HG03139 (cell line): ENCODE results near the gene KIAA0825.
"Not testable (repeated sequence)": the region's sequence is repeated elsewhere in the genome, so short reads cannot be mapped to it uniquely, and the experiment has no call there.

Experiments used
- ATAC-seq: cut with Tn5 transposase; IDR thresholded peaks from one replicate; pipeline ENCODE4 v1.9.1; 2021; ENCODE audit not compliant: unreplicated experiment

KIAA0825 gene

DNA sequence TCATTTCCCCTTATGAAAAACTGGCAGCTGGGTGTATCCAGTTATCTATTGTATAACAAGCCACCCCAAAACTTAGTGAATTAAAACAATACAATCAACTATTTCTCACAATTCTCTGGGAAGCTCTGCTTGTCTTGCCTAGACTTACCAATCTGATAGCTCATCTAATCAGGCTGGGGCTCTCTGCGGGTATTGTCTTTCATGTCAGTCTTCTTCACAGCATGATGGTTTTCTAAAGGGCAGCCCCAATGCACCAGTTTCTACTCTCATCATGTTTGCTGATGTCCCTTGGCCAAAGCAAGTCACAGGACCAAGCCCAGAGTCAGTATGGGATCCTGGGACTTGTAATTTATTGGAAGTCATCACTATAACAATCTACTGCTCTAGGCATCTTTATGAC is 433.5 kb downstream of the KIAA0825 start:
- no peak for ATAC-seq

DNA sequence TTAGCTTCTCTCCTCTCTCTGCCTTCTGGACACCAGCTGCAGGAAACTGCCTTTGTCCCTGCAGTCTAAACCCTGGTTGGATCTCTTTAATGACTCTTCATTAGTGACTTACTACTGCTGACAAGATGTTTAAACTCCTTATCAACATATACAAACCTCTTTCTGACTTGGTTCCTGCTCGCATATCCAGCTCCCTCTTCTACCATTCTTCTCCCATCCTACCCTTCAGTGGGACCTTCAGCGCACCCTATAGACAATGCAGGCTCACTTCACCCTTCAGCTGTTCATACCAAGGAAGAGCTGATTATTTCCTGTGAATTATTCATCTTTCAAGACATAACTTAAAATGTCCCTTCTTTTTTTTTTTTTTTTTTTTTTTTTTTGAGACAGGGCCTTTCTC is 436.5 kb downstream of the KIAA0825 start:
- no peak for ATAC-seq

DNA sequence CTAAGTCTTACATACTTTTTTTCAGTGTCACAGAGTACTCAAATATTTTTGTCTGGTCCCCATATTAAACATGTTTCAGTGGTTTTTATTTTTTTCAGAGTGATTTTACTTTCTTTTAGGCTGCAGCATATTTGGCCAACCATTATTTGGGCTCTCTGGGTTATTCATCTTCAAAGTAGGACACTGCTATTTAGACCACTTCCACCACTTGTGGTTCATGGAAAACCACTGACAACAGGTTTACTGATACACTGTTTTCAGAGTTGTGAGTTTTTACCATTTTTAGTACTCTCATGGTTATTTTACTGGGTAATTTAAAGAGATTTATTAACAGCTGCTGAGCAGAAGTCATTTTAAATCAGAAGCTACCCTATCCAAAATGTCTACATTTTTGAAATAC is 437.6 kb downstream of the KIAA0825 start:
- ATAC-seq = no peak

DNA sequence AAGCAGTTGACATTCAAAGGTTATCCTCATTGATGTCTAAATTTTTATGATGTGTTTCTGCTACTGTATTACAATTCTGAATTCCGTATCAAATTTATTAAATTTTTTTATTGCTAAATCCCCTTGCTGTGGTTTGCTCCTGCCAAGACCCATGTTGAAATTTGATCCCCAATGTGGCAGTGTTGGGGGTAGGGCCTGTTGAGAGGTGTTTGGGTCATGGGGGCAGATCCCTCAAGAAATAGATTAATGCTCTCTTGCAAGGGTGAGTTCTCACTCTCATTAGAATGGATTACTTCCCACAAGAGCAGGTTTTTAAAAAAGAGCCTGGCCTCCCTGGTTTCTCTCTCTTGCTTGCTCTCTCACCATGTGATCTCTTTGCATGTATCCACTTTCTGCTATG is 442.5 kb downstream of the KIAA0825 start:
- ATAC-seq = no peak

DNA sequence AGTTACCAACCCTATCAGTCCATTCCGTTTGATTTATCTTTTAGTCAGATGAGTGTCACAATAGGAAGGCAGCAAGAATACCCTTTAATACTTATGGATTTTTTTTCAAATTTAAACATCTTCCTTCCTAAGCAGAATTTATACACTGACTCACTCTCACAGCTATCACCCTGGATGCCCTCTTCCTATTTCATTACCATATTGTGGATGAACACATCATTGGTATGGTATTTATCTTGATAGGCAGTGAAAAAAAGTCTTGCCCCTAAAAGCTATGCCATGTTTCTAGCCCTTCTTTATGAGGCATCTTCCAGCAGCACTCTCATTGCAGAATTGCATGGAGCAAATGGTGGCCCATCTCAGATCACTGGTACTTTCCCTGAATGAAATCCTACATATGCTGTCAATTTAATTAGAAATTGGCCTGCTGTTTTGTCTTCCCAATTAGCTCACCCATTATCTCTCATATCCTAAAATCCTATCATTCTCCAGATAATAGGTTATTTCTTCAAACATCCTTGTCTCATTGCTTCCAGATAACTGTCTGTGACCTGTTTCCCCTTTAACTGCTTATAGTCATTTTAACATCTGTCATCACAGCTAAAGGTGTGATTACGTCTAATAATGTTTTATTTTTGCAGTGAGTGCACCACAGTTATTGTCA is 443.5 kb downstream of the KIAA0825 start:
- ATAC-seq = no peak

DNA sequence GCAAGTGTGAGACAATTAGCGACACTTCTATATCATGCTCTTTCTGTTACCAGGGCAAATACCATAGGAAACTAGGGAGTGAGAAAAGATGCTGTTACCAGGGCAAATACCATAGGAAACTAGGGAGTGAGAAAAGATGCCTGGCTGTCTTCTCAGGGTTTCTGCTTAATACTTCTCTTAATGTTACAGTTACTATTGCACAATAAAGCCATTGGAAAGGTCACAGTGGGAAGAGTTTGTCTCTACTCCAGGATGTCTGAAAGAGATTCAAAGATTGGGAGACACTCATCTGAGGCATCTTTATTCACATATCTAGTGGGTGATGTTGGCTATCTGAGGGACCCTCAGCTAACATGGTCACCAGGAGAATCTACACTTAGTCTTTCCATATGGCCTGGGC is 445.3 kb downstream of the KIAA0825 start:
- no peak for ATAC-seq

DNA sequence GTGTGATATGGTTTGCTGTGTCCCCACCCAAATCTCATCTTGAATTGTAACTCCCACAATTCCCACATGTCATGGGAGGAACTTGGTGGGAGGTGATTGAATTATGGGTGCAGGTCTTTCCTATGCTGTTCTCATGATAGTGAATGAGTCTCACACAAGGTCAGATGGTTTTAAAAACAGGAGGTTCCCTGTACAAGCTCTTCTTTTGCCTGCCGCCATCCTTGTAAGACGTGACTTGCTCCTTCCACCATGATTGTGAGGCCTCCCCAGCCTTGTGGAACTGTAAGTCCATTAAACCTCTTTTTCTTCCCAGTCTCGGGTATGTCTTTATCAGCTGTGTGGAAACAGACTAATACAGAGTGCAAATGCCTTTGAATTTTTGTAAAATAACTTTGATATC is 447.3 kb downstream of the KIAA0825 start:
- not testable (repeated sequence) for ATAC-seq

DNA sequence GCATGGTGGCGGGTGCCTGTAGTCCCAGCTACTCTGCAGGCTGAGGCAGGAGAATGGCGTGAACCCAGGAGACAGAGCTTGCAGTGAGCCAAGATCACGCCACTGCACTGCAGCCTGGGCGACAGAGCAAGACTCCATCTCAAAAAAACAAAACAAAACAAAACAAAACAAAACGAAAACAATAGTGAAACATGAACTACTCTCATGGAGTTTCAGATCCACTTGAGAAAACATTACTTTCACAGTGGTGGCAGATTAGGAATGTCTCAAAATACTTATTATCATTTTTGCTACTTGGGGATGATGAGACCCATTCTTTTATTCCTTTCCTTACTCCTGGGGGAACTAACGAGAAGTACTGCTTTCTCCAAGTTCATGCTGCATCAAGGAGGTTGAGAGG is 448.2 kb downstream of the KIAA0825 start:
- not testable (repeated sequence) for ATAC-seq

DNA sequence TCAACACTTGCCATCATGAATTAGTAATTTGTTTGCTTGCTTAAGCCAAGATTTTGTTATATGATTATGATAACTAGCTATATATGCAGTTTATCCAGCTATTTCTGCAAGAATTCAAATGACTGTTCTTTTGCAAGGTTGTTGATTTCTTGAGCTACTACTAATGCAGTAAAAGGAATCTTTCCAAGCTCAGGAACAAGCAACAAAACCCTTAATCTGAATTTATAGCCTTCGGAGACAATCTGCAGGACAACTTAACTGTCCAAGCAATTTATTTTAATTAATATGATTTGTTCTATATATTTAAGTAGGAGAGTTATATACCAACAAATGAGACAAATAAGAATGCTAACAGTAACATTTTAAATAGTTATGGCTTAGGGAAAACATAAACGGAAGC is 450.3 kb downstream of the KIAA0825 start:
- no peak for ATAC-seq

DNA sequence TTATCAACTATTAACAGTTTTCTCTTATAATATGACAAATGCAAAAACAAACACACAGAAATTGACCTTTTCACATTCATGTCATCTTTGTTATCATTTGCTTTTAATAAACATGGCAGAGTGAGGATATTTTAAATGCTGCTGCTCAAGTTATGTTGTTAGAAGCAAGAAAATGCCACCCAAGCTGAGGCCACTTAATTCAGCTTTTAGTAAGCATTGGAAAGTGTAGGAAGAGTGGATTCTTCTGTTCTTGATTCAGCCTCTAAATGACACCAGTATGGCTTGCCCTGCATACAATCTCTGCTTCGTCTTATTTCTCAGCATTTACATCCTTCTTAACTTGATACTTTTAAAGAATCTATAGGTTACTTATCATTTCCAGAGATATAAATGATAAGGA is 456.6 kb downstream of the KIAA0825 start:
- ATAC-seq = no peak

DNA sequence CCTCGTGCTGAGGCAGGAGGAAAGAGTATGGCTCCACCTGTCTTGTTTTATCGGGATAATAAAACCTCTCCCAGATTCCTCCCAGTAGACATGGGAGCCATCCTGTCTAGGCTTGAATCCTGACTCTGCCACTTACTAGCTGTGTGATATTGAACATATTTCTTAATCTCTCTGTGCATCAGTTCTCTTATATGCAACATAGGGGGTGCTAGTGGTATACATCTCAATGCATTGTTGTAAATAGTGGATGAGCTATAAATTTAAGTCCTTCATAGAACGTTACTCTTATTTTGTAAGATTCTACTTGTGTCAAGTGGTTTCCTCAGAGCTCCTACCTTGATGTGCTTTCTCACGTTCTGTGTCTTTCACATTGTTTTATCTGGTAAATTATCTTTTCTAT is 459.3 kb downstream of the KIAA0825 start:
- ATAC-seq = no peak

DNA sequence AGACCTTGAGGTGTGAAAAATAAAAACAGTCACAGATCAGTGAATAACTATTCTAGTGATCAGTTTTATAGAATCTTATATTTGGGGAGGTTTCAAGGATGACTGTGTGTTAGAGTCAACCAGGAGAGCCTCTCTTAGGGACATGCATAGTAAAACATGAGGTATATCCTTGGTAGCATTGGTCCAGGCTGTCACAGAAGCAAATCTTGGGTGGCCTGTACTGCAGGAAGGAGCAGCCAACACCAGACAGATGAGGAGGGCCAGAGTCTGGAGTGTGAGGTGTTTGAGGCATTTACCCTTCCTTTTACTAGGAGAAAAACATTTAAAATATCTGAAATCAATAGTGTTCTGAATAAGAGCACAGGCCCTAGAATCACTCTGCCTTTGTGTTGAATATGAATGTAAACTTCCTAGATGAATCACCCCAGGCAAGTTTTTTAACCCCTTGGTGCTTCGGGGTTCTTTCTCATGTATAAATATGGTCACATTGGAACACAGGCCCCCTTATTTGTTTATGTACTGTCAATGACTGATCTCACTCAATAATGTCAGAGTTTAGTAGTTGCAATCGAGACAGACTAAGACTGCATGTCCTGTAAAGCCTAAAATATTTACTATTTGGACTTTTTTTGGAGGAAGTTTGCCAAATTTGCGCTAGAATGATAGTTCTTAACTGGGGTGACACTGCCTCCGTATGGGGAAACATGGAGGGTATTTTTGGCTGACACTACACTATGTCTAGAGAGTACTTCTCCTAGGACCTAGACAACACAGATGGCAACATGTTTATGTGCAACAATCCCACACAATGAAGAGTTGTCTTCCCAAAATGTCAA is 460.5 kb downstream of the KIAA0825 start:
- ATAC-seq = no peak

DNA sequence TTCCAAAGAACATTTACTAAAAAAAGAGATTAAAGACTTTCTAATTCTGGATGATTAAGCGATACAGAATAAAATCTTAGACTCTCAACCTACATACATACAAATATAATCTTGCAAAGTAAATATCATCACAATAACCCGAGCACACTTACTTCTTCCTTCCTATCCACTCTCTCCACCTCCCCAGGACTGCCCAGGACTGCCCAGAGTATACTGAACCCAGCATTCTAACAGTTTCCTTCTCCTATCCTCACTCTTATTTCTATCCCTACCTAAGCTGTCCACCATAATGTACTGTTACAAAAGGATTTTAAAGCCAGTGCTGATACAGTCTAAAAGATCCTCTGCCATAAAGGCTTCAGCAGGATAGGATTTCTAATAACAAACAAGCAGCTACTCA is 463.7 kb downstream of the KIAA0825 start:
- no peak for ATAC-seq

DNA sequence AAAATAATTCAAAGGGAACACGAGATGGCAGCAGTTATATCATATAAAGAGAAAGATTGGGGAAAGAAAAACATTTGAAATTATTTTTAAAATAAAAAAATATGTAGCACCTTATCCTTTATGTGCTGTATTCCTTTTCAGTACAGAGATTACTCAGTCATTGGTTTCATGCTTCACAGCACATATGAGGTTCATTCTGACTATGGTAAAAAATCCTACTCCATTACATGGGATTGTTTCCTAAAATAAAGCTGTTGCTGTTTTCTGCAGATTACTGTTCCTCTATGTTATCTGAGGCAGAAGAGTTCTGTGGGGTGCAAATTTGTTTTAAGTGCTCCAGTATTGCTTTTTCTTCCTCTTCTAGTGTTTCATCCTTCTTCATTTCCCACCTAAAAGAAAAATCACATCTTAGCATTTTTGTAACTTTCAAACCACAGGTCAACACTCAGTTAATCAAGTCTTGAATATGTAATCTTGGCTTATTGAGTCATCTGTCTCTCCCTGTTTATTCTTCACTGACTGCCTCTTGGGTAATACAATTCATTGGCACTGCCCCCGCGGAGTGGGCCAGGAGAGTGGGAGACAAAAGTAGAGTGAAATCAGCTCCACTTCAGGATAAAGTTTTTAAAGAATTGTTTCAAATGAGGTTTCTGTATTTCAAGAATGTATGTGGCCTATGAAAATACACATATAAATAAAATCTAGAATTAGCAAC is 464.5 kb downstream of the KIAA0825 start:
- no peak for ATAC-seq

DNA sequence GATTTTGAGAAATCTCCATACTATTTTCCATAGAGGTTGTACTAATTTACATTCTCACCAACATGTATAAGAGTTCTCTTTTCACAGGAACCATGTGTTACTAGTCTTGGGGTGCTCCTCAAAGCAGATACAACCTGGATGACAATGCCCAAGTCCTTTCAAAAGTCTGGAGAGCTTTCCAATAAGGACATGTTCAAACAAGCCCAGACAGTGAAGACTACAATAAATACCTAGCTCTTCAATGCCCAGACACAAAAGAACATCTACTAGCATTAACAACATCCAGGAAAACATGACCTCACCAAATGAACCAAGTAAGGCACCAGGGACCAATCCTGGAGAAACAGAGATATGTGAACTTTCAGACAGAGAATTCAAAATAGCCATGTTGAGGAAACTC is 474.8 kb downstream of the KIAA0825 start:
- not testable (repeated sequence) for ATAC-seq

DNA sequence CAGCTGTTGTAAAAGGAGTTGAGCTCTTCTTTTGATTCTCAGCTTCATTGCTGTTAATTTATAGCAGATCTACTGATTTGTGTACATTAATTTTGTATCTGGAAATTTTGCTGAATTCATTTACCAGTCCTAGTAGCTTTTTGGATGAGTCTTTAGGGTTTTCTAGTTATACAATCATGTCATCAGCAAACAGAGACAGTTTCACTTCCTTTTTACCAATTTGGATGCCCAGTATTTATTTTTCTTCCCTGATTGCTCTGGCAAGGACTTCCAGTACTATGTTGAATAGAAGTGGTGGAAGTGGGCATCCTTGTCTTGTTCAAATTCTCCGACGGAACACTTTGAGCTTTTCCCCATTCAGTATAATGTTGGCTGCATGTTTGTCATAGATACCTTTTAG is 478.1 kb downstream of the KIAA0825 start:
- no peak for ATAC-seq

DNA sequence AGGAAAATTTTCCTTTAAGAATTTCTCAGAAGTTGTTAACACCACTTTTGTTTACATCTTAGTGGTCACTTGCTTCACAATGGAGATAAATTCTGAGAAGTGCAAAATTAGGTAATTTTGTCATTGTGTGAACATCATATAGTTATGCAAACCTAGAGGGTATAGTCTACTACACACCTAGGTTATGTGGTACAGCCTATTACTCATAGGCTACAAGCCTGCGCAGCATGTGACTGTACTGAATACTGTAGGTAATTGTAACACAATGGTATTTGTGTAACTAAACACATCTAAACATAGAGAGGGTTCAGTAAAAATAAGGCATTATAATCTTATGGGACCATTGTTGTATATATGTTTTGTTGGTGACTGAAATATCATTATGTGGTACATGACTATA is 488.3 kb downstream of the KIAA0825 start:
- no peak for ATAC-seq

DNA sequence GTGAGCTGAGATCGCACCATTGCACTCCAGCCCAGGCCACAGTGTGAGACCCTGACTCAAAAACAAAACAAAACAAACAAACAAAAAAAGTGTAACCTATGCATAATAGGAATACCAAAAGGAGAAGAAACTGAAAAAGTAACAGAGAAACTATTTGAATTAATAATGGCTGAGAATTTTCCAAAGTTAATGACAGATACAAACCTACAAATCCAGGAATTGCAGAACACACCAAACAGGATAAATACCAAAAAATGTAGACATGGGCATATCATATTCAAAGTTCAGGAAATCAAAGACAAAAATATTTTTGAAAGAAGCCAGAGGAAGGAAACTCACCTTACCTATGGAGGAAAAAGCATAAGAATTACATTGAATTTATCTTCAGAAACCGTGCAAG is 493.3 kb downstream of the KIAA0825 start:
- ATAC-seq = no peak

DNA sequence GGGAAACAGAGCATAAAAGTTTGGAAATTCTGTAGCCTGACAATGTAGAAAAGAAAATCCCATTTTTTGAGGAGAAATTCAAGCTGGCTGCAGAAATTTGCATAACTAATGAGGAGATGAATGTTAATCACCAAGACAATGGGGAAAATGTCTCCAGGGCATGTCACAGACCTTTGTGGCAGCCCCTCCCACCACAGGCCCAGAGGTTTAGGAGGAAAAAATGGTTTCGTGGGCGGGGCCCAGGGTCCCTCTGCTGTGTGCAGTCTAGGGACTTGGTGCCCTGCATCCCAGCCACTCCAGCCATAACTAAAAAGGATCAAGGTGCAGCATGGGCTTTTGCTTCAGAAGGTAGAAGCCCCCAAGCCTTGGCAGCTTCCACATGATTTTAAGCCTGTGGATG is 502.1 kb downstream of the KIAA0825 start:
- not testable (repeated sequence) for ATAC-seq

DNA sequence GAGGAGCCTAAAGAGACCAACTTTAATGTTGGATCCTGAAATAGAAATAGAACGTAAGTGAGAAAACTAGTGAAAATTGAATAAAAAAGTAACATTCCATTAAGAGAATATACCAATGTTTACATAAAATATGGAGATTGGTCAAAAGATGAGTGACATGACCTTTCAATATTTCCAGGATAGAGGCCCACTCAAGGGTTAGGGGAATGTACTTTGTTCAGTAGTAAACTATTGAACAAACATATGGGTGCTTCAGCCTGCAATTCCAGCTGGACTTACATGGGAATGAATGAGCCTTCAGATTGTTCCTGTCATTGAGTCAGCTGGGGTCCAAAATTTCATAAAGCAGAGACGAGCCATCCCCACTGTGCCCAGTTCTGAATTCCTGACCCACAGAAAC is 505.3 kb downstream of the KIAA0825 start:
- ATAC-seq = no peak

DNA sequence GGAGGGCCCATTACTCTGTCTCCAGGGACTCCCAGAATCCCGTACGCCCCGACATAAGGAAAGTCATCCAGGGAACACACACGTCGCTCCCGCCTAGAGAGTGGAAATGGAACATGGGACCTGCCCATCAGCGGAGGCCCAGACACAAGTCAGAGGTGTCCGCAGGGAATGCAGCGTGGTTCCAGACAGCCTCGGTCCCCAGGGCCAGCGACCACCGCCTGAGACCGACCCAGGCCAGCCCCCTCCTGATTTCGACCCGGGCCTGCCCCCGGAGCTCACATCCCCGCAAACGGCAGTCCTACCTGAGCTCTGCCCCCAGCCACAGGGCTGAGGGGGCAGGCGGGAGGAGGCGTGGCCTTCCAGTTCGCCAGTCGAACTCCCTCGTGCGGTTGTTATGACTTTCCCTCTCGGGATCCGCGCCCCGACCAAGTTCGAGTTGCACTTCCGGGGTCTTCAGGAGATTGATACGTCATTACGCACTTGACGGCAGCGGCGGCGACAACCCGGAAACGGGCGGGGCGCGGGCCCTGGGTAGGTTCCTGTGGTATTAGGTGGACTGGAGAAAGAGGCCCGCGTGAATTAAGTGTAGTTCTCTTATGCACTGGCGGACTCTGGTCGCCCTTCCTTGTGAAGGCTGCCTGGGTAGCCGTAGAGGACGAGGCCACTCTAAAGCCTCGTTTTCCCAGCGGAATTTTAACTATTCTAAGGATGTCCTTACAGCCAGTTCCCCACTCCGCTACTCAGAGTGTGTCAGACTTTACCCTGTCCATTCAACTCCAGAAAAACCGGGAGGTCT is 507.0 kb downstream of the KIAA0825 start:
- ATAC-seq = peak; percentile 100
